Adrenal gland (tissue), 12 donors: ENCODE results near the gene ARL8A. TPM values are rescaled to one million over a fixed set of nuclear protein-coding genes. Genes with fewer than 3 reads are reported as not detected.

ENCODE experiments used
- DNase-seq, 7 donors: peaks; one replicate each; pipeline ENCODE4 v3.0.0-alpha.2; 2019 to 2020
- H3K27ac ChIP-seq, 5 donors: fragments of 200-600 bp; sonication (generic) in 4 of 5; 1 replicate in 3 of 5; 2 replicates in 2 of 5; pipeline versions ENCODE4 v1.5.1 to v1.8.0; 2016 to 2020; ENCODE audit warnings: mild to moderate bottlenecking in 1 of 5
- H3K27me3 ChIP-seq: fragments of 200-600 bp; 2 replicates; pipeline ENCODE4 v1.8.0; 2021
- H3K36me3 ChIP-seq, 2 donors: fragments of 200-600 bp; replicated peaks in 1 of 2; 1 replicate in 1 of 2; 2 replicates in 1 of 2; pipeline versions ENCODE4 v1.5.1 to v1.8.0; 2018 to 2022
- H3K4me1 ChIP-seq, 2 donors: fragments of 200-600 bp; replicated peaks in 1 of 2; 1 replicate in 1 of 2; 2 replicates in 1 of 2; pipeline versions ENCODE4 v1.5.1 to v1.8.0; 2018 to 2021
- H3K4me3 ChIP-seq, 4 donors: fragments of 200-600 bp; sonication (generic) in 3 of 4; one replicate each; pipeline ENCODE4 v1.5.1; 2016 to 2018
- H3K9me3 ChIP-seq, 3 donors: fragments of 200-600 bp; sonication (generic) in 1 of 3; replicated peaks in 1 of 3; 1 replicate in 2 of 3; 2 replicates in 1 of 3; pipeline versions ENCODE4 v1.5.1 to v1.8.0; 2016 to 2021
- POLR2A ChIP-seq, 2 donors: fragments of 450-650 bp; IDR thresholded peaks; one replicate each; pipeline ENCODE4 v1.6.1; 2017; ENCODE audit warnings: antibody characterized with exemption in 2 of 2, mild to moderate bottlenecking in 2 of 2, moderate library complexity in 1 of 2
- WGBS, 4 donors: extraction: QIAGEN DNeasy Blood & Tissue Kit in 2 of 4; methylation state at CpG; one replicate each; pipeline versions ENCODE4 v1.1.5 to v1.1.7; 2013 to 2017; 5-methylcytosine and 5-hydroxymethylcytosine counted together
- intact Hi-C, 2 donors: fragments of 100-400 bp; cut with DNase I; formaldehyde crosslinking; loops; one replicate each; pipeline versions ENCODE4 v1.14.1 to v1.15.0; 2022 to 2023
- polyA plus RNA-seq, 3 donors: library from polyadenylated mRNA; stranded (reverse); fragments of 200-250 nt in 2 of 3; fragments of 350-450 nt in 1 of 3; fragmentation: Illumina TruSeq in 1 of 3; extraction: RNeasy Lipid Tissue Mini Kit (QIAGEN cat#74804) in 1 of 3; gene quantifications; one replicate each; pipeline ENCODE4 v1.2.3, GENCODE V29; 2013 to 2014
- total RNA-seq, 9 donors: library from RNA; depleted of rRNA in 4 of 9; stranded (reverse); fragments of >200 nt in 4 of 9; fragments of 120-200 nt in 1 of 9; fragmentation: NEBNext Ultra II Directional in 1 of 9; extraction: Animal tissue kit (Norgen Biotek cat#: 25700) in 1 of 9; gene quantifications; one replicate each; pipeline versions ENCODE4 v1.1.0 to v1.2.4, GENCODE V29; 2013 to 2023
- TF ChIP-seq, protein P1 (sequence below), 6 experiments: fragments of 450-650 bp in 4 of 6; fragments of 200-600 bp in 2 of 6; sonication (generic) in 1 of 6; IDR thresholded peaks; 1 replicate in 5 of 6; 2 replicates in 1 of 6; pipeline versions ENCODE4 v1.5.1 to v1.8.0; 2016 to 2021; ENCODE audit warnings: antibody characterized with exemption in 6 of 6, mild to moderate bottlenecking in 2 of 6, moderate library complexity in 1 of 6
- donor health status: healthy with polysubstance abuse.
- donor health status: Bipolar disorder and iron deficiency.
- donor health status: DM: yes; HTN: yes; CAD: no.
- donor health status: DM: no; HTN: no; CAD: no.
- donor health status: DM: no; HTN: no; CAD: no.
- donor health status: DM: yes; HTN: yes; CAD: no.

The ARL8A gene
- total and polyA plus RNA-seq, 12 donors: 26.4 to 115 (median 53.7) TPM

DNA sequence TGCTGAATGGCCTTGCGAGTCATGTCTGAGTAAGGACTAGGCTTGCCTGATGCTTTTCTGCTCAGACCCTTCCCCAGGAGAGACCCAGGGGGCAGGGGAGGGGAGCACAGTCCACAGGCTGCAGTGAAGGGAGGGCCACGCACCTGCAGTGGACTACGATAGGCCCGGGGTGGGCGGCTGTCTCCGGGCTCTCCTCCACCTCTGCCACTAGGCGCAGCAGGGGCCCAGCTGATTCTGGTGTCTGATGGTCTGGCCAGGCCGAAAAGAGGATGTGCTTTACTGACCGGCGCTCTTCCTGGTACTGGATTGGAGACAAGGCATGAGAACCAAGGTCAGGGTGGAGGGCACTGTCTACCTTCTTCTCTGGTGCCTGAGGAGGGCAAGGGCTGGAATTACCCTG is 7.9 kb upstream of the ARL8A start:
- no peak for TF ChIP-seq POLR2A (IDR thresholded peaks at IDR 0.05)
- TF ChIP-seq, protein P1, sequence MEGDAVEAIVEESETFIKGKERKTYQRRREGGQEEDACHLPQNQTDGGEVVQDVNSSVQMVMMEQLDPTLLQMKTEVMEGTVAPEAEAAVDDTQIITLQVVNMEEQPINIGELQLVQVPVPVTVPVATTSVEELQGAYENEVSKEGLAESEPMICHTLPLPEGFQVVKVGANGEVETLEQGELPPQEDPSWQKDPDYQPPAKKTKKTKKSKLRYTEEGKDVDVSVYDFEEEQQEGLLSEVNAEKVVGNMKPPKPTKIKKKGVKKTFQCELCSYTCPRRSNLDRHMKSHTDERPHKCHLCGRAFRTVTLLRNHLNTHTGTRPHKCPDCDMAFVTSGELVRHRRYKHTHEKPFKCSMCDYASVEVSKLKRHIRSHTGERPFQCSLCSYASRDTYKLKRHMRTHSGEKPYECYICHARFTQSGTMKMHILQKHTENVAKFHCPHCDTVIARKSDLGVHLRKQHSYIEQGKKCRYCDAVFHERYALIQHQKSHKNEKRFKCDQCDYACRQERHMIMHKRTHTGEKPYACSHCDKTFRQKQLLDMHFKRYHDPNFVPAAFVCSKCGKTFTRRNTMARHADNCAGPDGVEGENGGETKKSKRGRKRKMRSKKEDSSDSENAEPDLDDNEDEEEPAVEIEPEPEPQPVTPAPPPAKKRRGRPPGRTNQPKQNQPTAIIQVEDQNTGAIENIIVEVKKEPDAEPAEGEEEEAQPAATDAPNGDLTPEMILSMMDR (IDR thresholded peaks at IDR 0.05): no peak
- H3K36me3 ChIP-seq: peaks cover 0 to 6% of the 10 kb centered on the region in 2 donors
- intact Hi-C loops: no loop called here
- no peak overlapping the region for H3K4me3 ChIP-seq
- no peaks in the 10 kb centered on the region for H3K27me3 ChIP-seq
- 80 to 87% (median 85%) methylated on average over 2 to 10 of the region's 10 CpGs for WGBS, 4 donors
- H3K4me1 ChIP-seq: peaks cover 0 to 10% of the 10 kb centered on the region in 2 donors
- H3K9me3 ChIP-seq: no peaks in the 10 kb centered on the region
- no peak for DNase-seq
- H3K27ac ChIP-seq: no peak overlapping the region

DNA sequence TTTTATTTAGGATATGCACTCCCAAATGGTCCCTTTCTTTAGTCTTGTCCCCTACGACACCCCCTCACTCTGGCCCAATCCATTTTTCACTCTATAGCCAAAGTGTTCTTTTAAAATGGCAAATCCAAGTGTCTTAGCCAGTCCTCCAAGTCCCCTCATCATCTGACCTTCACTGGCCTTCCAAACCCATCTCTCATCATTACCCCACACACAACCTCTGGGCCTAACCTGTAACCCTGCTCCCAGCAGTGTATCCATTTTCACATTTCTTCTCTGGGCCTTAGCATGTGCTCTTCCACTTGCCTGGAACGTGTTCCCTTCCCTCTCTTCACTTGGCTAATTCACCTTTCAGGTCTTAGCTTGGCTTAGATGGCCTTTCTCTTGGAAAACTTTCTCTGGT is 6.5 kb upstream of the ARL8A start:
- H3K4me1 ChIP-seq: peaks cover 0 to 10% of the 10 kb centered on the region in 2 donors
- 86 to 95% (median 88%) methylated on average over 2 of the region's 2 CpGs for WGBS, 4 donors

DNA sequence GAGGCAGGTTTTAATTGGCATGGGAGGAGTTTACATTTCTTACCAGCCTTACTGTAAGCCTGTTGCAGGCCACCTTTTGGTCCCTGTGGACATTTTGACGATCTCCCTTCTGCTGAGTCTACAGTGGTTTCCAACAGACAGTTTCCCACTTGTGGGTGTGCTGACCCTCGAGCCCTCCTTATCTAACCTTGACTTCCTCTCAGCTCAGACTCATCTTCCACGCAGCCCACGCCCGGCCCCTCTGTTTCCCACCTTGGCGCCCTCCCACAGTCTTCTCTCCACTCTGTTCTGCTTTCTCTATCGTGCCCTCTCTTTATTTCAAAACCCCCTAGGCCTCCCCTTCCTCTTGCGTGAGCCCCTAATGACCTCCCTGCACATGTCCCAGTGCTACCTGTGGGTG is 6.1 kb upstream of the ARL8A start:
- TF ChIP-seq, protein P1 (IDR thresholded peaks at IDR 0.05): no peak
- TF ChIP-seq POLR2A (IDR thresholded peaks at IDR 0.05): no peak
- H3K4me3 ChIP-seq: no peak overlapping the region
- no peak overlapping the region for H3K27ac ChIP-seq
- peaks cover 0 to 6% of the 10 kb centered on the region in 2 donors for H3K36me3 ChIP-seq
- DNase-seq: no peak
- H3K27me3 ChIP-seq: no peaks in the 10 kb centered on the region
- intact Hi-C loops: no loop called here
- H3K9me3 ChIP-seq: no peaks in the 10 kb centered on the region
- WGBS, 4 donors: 76 to 84% (median 79%) methylated on average over 8 of the region's 8 CpGs
- peaks cover 0 to 9% of the 10 kb centered on the region in 2 donors for H3K4me1 ChIP-seq

More for the DNA sequence above, 6.5 kb upstream of the ARL8A start:
- Histone ChIP-seq H3K36me3 (peaks cover 0 to 6% of the 10 kb centered on the region in 2 donors), H3K4me3 (no peak overlapping the region), H3K27ac (no peak overlapping the region), H3K27me3 (no peaks in the 10 kb centered on the region), H3K9me3 (no peaks in the 10 kb centered on the region)
- no peak for DNase-seq
- intact Hi-C loops: no loop called here
- TF ChIP-seq, protein P1 (IDR thresholded peaks at IDR 0.05): no peak
- no peak for TF ChIP-seq POLR2A (IDR thresholded peaks at IDR 0.05)

DNA sequence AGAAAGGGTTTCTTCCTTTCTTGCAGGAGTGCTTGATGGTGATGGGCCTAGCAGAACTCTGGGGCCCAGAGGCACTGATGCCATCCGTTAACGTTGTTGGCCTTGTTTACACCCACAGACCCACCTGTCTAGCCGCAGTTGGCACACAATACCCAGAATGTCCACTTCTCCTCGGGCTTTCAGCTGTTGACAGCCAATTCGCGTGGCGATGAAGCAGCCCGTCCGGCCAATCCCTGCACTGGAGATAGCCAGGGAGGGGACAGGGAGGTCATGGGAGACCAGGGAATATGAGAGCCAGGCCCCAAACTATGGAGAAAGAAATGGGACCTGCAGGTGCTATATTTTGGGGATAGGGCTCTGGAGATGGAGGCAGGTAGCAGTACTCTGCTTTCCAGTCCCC is 5.7 kb upstream of the ARL8A start:
- no peak for DNase-seq
- H3K27ac ChIP-seq: no peak overlapping the region
- H3K9me3 ChIP-seq: no peaks in the 10 kb centered on the region
- peaks cover 0 to 6% of the 10 kb centered on the region in 2 donors for H3K36me3 ChIP-seq
- H3K4me3 ChIP-seq: no peak overlapping the region
- peaks cover 0 to 9% of the 10 kb centered on the region in 2 donors for H3K4me1 ChIP-seq
- TF ChIP-seq, protein P1 (IDR thresholded peaks at IDR 0.05): no peak
- no peak for TF ChIP-seq POLR2A (IDR thresholded peaks at IDR 0.05)
- no peaks in the 10 kb centered on the region for H3K27me3 ChIP-seq
- 90 to 93% (median 90%) methylated on average over 8 to 9 of the region's 9 CpGs for WGBS, 4 donors
- intact Hi-C loops: no loop called here
